ENCODE measurements around the gene ANKRD37. TPM values are rescaled to one million over a fixed set of nuclear protein-coding genes. Genes with fewer than 3 reads are reported as not detected.

Gene ANKRD37
- total RNA-seq, 1 donor = 22.8 TPM

DNA sequence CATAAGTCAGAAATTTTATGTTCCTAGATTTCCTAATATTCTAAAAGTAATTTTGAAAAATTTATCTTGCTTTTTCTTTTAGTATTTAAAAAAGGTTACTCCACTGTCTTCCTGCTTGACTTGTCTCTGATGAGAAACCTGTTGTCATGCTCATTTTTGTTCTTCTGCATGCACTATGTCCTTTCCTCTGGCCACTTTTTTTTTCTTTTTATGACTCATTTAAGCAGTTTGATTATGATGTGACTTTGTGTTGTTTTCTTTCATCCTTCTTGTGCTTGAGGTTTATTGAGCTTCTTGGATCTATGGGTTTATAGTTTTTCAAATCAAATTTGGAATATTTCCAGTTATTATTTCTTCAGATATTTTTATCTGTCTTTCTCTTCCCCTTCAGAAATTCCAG lies 41.2 kb downstream of the ANKRD37 start:
- Histone ChIP-seq H3K27ac (ENCODE audit: low read depth, low read length) (no peak overlapping the region), H3K79me2 (ENCODE audit: insufficient read depth, low read length) (no peaks in the 10 kb centered on the region), H2AFZ (ENCODE audit: low read length) (no peak overlapping the region), H3K4me1 (ENCODE audit: insufficient read depth, low read length) (no peaks in the 10 kb centered on the region), H3K9me3 (ENCODE audit: low read depth, low read length) (no peaks in the 10 kb centered on the region), H4K20me1 (ENCODE audit: insufficient read depth, low read length) (no peaks in the 10 kb centered on the region), H3K36me3 (ENCODE audit: insufficient read depth, low read length) (no peaks in the 10 kb centered on the region), H3K4me3 (ENCODE audit: insufficient read depth, low read length) (no peak overlapping the region), H3K4me2 (ENCODE audit: insufficient read depth, low read length) (no peak overlapping the region), H3K27me3 (ENCODE audit: insufficient read depth, low read length) (no peaks in the 10 kb centered on the region)
- TF ChIP-seq, protein P1, sequence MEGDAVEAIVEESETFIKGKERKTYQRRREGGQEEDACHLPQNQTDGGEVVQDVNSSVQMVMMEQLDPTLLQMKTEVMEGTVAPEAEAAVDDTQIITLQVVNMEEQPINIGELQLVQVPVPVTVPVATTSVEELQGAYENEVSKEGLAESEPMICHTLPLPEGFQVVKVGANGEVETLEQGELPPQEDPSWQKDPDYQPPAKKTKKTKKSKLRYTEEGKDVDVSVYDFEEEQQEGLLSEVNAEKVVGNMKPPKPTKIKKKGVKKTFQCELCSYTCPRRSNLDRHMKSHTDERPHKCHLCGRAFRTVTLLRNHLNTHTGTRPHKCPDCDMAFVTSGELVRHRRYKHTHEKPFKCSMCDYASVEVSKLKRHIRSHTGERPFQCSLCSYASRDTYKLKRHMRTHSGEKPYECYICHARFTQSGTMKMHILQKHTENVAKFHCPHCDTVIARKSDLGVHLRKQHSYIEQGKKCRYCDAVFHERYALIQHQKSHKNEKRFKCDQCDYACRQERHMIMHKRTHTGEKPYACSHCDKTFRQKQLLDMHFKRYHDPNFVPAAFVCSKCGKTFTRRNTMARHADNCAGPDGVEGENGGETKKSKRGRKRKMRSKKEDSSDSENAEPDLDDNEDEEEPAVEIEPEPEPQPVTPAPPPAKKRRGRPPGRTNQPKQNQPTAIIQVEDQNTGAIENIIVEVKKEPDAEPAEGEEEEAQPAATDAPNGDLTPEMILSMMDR (IDR thresholded peaks at IDR 0.05; ENCODE audit: extremely low read depth, low read depth, low read length) = no peak
- no peak for DNase-seq (ENCODE audit: insufficient read length, low spot score, missing footprints)

DNA sequence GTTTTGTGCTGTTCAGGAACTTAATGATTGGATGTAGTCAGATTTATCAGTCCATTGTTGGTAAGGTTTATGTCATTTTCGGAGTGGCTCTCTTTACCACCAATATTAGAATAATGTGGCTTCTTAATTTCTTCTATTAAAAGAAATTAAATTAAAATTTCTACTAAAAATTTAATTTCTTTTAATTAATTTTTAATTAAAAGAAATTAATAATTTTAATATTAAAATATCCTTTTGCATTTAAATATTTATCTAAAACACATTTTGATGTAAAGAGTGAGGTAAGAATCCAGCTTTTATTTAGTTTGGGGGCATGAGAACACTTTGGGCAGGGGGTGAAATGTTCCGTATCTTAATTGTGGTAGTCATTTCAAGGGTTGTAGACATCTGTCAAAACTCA lies 44.8 kb downstream of the ANKRD37 start:
- Histone ChIP-seq H3K36me3 (ENCODE audit: insufficient read depth, low read length) (no peaks in the 10 kb centered on the region), H3K4me2 (ENCODE audit: insufficient read depth, low read length) (no peak overlapping the region), H3K4me3 (ENCODE audit: insufficient read depth, low read length) (no peak overlapping the region), H2AFZ (ENCODE audit: low read length) (no peak overlapping the region), H3K27ac (ENCODE audit: low read depth, low read length) (no peak overlapping the region), H3K79me2 (ENCODE audit: insufficient read depth, low read length) (no peaks in the 10 kb centered on the region), H4K20me1 (ENCODE audit: insufficient read depth, low read length) (no peaks in the 10 kb centered on the region), H3K27me3 (ENCODE audit: insufficient read depth, low read length) (no peaks in the 10 kb centered on the region), H3K4me1 (ENCODE audit: insufficient read depth, low read length) (no peaks in the 10 kb centered on the region), H3K9me3 (ENCODE audit: low read depth, low read length) (no peaks in the 10 kb centered on the region)
- TF ChIP-seq, protein P1 (IDR thresholded peaks at IDR 0.05; ENCODE audit: extremely low read depth, low read depth, low read length) = no peak
- DNase-seq (ENCODE audit: insufficient read length, low spot score, missing footprints) = no peak

DNA sequence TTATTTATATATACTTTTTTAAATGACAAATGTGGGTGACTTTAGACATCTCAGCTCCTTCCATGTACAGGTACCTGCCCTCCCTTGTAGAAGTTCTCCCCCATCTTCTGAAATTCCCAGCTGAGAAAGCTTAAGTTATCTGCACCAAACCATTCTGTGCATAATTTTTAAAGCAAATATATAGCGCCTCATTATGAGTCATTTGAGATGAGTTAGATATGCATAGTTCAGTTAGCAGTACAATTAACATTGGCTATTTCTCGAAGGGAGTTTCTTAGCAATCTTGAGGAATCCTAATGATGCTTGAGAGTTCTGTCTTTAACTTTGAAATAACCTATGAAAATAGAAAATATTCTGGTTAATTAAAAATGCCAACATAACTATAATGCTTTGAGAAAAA lies 48.6 kb downstream of the ANKRD37 start:
- TF ChIP-seq, protein P1 (IDR thresholded peaks at IDR 0.05; ENCODE audit: extremely low read depth, low read depth, low read length) = no peak
- H3K36me3 ChIP-seq (ENCODE audit: insufficient read depth, low read length) = no peaks in the 10 kb centered on the region

More for the DNA sequence above, 48.6 kb downstream of the ANKRD37 start:
- DNase-seq (ENCODE audit: insufficient read length, low spot score, missing footprints) = no peak
- H2AFZ ChIP-seq (ENCODE audit: low read length) = no peak overlapping the region
- H3K4me1 ChIP-seq (ENCODE audit: insufficient read depth, low read length) = no peaks in the 10 kb centered on the region
- H4K20me1 ChIP-seq (ENCODE audit: insufficient read depth, low read length) = no peaks in the 10 kb centered on the region
- H3K27ac ChIP-seq (ENCODE audit: low read depth, low read length) = no peak overlapping the region
- no peak overlapping the region for H3K4me2 ChIP-seq (ENCODE audit: insufficient read depth, low read length)
- H3K27me3 ChIP-seq (ENCODE audit: insufficient read depth, low read length) = no peaks in the 10 kb centered on the region
- no peaks in the 10 kb centered on the region for H3K9me3 ChIP-seq (ENCODE audit: low read depth, low read length)
- H3K4me3 ChIP-seq (ENCODE audit: insufficient read depth, low read length) = no peak overlapping the region
- H3K79me2 ChIP-seq (ENCODE audit: insufficient read depth, low read length) = no peaks in the 10 kb centered on the region

Small RNA genes lying within 50 kb of the gene (small RNA-seq; reads per million reads assigned to genes)
- not detected for gene RF00019

Other genes with a start within 250 kb of the ANKRD37 start
- 74.3 and 77.1 TPM in 2 replicates for gene CFAP97, start 192.8 kb upstream of the ANKRD37 start, total RNA-seq
- gene SNX25, start 187.2 kb upstream of the ANKRD37 start, total RNA-seq = 66.3 and 98.1 TPM in 2 replicates
- 1.4 and 1.5 TPM in 2 replicates for gene LRP2BP, start 917 bp upstream of the ANKRD37 start, total RNA-seq
- 43.4 and 54.2 TPM in 2 replicates for gene UFSP2, start 29.1 kb downstream of the ANKRD37 start, total RNA-seq
- gene CCDC110, start 74.9 kb downstream of the ANKRD37 start, total RNA-seq = 2.2 and 2.4 TPM in 2 replicates
- 1.8 and 2.2 TPM in 2 replicates for gene PDLIM3, start 138.7 kb downstream of the ANKRD37 start, total RNA-seq